Left hindlimb (tissue), 1 donor: Measurements from ENCODE around the gene PHF20.
"Not testable (repeated sequence)": the region's sequence is repeated elsewhere in the genome, so short reads cannot be mapped to it uniquely, and the experiment has no call there.

Experiments
- DNase-seq: peaks from one replicate; pipeline ENCODE4 v3.0.0-alpha.2; 2018

Gene PHF20

DNA sequence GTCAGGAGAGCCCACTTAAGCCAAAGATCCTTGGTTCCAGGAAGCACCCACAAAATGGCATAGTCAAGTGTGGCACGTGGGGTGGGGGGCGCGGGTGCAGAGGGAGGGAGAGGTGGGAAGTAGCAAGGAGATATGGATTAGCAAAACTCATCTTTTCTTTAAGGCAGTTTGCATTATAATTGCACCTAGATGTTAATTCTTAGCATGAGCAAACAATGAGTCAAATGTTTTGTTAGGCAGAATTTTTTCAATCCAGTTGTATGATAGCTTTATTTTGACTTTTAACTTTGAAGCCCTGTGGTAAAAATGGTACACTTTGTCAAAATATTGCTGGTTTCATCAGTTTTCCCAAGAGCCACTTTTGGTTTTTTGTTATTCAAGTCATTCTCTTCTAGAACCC is 167.4 kb downstream of the PHF20 start:
- DNase-seq = no peak

DNA sequence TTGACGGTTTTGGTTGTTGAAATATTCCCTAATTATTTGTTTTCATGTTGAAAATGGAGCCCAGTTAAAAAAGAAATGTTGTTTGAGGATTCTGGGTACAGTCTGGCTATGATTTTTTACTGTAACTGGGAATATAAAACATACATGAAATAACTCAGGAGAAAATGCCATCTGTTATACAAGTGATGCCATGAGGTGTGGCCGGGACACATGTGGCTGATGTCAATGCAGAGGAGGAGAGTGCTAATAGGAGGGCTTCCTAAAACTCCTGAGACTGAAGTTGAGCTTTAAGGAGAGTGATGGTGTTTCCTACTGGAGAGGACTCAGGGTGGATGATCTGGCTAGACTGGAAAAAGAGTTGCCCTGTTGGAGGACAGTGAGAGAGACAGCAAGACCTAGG is 169.8 kb downstream of the PHF20 start:
- no peak for DNase-seq

DNA sequence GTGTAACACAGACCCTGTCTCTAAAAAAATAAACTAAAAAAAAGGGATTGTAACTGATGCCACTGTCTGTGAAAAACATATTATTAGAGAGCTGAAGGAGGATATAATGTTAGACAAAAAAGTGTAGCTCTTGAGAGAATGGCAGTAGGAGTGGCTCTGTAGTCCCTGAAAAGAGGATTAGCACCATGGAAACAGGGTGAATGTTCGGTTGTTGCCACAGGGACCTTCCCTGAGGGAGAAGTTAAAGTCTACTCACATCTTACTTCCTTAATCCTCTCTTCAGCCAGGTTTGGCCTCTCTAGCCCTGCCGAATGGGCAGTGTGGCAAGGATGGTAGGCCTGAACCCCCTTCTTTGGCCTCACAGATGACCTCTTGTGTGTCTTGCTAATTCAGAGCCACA is 170.4 kb downstream of the PHF20 start:
- no peak for DNase-seq

DNA sequence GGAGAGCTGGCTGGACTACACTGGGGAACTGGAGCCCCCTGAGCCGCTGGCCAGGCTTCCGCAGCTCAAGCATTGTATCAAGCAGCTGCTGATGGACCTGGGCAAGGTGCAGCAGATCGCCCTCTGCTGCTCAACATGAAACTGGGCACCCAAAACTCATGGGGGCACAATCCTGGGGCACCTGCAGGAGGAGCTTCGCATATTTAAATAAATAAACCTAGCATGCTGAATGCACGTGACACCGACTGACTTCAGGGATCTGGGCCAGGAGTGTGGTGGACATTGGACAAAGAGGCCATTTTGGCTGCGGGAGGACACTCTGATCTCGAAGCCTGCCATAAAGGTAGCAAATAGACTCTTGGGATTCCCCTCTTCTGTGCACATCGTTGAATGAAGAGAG is 175.7 kb downstream of the PHF20 start:
- DNase-seq = no peak

DNA sequence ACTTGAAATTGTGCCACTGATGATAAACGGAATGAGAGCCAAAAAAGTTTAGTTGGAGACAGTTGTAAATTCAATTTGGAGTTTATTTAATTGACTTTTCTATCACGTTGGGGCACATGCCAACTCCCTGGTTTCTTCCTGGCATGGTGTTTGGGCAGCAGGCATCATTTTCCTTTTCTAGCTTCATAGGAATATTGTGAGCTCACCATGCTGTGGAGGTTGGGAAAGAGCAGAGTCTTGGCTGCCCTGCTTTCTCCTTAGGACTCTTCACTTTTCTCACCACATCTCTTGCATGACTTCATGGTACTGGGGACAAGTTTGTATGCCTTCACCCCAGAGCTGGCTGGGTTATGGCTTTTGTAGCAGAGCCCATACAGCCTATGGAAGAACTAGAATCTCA is 176.1 kb downstream of the PHF20 start:
- DNase-seq = no peak

DNA sequence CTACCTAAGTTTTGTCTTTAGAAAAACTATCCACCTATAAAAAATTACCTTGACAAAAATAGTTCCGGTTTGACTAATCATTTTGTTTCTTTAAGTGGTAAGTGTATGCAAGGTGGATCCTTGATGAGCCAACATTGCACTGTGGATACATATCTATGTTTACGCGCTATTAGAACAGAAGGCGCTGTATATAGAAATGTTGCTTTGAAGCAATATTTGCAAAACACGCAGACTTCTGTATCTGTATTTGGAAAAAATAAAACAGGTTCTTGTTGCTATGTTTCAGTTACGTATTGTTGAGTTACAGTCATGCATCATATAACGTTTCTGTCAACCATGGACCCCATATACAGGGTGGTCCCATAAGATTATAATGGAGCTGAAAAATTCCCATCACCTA is 178.3 kb downstream of the PHF20 start:
- no peak for DNase-seq

DNA sequence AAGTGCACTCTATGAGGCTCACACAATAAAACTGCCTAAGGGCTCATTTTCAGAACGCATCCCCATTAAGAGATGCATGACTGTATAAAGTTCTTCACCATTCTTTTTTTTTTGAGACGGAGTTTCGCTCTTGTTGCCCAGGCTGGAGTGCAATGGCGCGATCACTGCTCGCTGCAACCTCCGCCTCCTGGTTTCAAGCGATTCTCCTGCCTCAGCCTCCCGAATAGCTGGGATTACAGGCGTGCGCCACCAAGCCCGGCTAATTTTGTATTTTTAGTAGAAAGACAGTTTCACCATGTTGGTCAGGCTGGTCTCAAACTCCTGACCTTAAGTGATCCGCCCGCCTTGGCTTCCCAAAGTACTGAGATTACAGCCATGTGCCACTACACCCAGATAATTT is 180.3 kb downstream of the PHF20 start:
- DNase-seq = not testable (repeated sequence)

DNA sequence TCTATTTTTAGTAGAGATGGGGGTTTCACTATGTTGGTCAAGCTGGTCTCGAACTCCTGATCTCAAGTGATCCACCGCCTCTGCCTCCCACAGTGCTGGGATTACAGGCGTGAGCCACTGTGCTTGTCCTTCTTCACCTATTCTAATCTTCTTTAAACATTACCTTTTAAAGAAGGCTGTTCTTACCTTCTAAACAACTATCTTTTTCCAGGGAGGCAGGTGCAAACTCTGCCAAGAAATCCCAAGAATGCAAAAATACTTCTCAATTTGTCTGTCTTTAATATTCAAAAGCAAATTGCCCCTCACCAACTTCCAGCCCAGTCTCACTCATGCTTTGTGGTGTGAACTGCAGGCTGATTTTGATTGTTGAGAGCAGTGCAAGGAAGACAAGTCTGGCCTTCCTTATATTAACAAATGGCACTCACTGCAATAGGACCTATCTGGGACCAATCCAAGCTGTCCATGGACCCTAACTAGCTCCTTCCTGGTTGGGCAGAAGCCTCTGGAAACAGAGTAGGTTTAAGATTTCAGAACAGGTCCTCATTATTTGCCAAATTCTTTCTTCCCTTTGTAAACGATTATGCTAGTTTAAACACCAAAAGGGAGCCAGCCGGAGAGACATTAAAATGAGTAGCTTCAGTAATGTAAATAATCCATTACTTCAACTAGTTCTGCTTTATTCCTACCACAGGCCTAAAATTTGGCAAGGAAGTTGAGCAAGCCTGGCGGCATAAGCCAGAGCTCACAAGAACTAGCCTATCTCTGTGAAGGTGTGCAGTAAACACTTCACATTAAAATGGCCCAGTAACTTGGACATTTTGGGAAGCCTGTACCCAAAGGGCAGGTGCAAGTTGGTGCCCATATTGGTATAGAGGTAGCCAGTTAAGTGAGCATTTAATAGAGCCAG is 180.9 kb downstream of the PHF20 start:
- DNase-seq = no peak

DNA sequence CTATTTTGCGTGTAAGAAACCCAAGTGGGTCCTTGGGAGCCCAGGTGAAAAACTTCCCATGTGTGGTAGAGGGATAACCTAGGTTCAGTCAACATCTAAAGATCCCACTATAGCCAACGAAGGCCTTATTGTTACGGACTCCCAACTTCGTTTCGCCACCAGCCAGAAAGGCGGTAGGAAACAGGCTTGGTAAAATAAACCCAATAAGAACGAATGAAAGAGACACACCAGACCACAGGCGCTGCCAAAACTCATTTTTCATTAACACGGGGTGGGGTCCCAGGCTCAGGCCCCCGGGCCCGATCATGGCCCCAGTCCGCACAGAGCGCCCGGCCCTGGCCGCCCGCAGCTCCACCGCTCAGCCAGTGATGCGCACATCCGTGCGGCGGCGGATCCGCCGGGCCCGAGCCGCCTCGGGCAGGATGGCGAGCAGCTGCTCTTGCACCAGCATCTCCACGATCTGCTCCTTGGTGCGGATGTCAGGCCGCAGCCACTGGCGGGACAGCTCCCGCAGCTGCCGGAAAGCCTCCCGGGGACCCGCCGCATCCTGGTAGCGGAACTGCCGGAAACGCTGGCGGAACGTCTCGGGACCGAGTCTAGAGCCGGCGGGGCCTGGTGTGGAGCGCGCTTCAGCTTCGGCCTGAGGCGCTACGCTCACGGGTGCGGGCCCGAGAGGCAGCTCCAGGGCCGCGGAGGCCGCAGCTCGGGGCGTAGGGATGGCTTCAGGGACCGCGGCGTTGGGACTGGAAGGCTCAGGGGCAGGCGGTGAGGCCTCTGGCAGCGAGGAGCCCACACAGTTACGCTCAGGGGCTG is 181.8 kb downstream of the PHF20 start:
- peak; percentile 66 for DNase-seq

DNA sequence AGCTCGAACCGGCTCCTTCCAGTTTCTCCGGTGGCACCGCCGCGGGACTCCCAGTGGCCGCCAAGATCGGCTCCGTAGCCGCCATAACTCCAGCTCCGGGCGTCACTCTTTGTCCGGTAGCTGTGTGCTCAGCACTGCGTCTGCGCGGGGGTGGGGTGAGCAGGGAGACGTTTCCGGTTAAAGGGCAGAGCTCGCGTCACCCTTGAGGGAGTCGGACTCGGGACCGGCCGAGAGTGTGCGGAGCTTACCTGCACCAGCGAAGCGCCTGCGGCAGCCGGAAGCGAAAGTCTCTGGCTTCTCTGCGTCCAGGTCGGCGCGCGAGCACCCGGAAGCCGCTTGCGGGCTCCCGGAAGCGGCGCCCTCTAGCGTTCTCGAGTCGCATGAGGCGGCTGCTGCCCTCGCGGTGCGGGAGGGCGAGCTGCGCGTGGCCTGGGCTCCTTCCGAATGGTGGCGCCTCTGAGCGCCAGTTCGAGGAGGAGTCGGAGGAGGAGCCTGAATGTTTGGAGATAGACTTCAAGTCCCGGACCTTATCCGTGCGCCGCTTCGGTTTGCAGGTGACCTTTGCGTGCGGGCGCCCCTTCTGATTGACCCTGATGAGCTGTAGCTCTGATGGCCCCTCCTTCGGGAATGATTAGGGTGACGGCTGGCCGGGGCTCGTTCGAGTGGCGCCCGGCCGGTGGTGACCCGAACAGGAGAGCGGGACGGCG is 182.5 kb downstream of the PHF20 start, which contains the start of gene SCAND1:
Gene SCAND1 (minus strand): TSS at position 303 of the 707 bp plus-strand sequence. CDS start 218 bp downstream, at position 85.
- DNase-seq = peak; percentile 97

DNA sequence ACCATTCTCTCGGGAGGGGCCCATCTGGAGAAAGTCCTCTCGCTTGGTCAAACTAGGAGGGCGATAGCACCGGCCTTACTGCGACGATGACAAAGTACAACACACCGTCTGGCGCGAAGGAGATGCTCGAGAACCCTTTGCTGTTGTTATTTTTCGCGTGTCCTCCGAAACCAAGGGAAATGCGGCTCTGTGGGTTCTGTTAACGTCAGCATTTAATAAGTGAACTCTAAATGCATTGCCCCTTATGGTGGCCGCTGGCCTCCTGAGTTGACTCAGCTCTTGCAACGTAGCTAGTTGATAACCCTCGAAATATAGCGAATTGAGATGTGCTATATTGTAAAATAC is 183.1 kb downstream of the PHF20 start:
- no peak for DNase-seq

DNA sequence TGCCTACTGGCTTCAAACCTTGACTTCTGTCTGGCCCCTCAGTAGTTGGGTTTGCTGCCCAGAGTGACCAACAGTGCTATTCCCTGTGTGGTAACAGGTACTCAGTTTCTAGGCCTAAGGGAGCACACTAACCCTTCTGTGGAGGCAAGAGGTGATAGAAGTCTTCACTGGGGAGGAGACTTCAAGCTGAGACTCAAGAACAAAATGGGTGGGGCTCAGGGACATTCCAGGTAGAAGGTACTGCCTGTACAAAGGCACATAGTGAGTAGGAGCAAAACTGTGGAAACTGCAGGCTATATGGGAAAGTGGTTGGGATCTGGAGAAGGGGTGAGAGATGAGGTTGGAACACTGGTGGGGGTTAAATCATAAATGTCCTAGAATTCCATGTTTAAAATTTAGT is 184.8 kb downstream of the PHF20 start:
- DNase-seq = no peak

DNA sequence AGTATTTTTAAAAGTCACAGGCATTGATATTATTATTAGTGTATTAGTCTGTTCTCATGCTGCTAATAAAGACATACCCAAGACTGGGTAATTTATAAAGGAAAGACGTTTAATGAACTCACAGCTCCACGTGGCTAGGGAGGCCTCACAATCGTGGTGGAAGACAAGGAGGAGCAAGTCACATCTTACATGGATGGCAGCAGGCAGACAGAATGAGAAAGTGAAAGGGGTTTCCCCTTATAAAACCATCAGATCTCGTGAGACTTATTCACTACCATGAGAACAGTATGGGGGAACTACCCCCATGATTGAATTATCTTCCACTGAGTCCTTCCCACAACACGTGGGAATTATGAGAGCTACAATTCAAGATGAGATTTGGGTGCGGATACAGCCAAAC is 187.5 kb downstream of the PHF20 start:
- DNase-seq = not testable (repeated sequence)

DNA sequence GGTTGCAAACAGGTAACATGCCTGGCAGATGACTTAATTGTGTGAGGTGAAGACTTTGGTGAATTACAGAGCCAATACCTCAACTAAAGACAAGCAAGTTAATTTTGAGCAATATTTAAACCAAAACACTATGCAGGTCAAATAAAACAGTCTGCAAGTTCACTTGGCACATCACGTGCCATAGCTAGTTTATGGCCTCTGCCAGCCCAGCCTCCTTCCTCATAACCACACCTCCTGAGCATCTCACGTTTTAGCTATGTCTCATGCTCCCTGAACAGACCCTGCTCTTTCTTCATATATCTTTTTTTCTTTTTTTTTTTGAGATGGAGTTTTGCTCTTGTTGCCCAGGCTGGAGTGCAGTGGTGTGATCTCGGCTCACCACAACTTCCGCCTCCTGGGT is 192.1 kb downstream of the PHF20 start:
- DNase-seq = no peak

DNA sequence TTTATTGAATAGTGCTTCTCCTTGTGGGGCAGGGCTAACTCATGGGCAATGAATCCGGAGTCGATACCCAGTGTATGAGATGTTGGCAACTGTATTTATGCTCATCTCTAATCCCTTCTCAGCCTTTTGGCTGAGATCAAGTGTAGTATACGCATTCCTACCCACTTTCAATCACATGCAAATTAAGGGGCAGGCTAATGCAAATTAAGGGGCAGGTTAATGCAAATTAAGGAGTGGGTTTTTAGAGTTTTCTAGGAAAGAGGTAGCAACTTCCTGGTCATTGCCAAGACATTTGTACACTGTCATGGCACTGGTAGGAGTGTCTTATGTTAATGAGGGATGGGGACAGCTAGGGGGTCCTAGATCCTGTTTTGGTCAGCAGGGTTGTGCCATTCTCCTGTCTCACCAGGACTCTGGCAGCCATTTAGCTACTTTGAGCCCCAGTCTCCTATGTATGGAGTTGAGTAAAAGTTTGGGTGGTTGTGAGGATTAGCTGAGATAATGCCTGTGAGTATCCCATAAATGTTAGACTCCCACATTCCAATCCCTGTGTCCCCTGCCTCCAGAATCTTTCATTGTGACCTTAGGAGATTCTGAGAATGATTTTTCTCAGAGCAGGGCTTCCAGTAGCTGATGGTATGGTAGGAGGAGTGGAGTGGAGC is 196.3 kb downstream of the PHF20 start, which contains the start of gene CNBD2:
Gene CNBD2 (plus strand): TSS at position 612 of the 662 bp plus-strand sequence. CDS start 173 bp downstream, outside the sequence.
- DNase-seq = no peak

DNA sequence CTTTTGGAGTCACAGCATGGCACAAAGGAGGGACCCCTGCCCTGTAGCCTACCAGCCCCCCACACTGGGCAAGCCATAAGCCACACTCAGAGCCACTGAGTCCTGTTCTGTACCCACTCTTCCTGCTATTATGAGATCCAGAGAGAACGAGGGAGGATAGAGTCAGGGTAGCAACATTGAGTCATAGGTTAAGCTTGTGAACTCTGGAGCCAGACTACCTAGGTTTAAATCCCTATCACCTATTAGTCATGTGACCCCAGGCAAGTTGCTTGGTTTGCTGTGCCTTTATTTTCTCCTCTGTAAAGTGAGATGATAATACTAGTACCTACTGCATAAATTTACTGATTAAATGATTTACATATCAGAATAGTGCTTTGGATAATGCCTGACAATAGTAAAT is 197.1 kb downstream of the PHF20 start:
- no peak for DNase-seq

DNA sequence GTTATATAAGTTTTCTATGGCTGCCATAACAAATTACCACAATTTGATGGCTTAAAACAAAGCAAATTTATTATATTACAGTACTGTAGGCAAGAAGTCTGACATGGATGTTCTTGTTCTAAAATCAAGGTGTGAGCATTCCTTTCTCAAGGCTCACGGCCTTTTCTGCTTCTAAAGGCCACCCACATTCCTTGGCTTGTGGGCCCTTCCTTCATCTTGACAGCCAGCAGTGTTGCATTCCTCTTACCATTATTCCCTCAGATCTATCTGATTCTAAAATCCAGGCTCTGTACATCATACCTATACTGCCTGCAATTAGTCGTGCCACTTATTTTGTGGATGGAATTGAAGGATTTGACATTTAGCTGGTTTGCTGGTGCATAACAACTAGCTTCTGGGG is 200.2 kb downstream of the PHF20 start:
- DNase-seq = no peak

DNA sequence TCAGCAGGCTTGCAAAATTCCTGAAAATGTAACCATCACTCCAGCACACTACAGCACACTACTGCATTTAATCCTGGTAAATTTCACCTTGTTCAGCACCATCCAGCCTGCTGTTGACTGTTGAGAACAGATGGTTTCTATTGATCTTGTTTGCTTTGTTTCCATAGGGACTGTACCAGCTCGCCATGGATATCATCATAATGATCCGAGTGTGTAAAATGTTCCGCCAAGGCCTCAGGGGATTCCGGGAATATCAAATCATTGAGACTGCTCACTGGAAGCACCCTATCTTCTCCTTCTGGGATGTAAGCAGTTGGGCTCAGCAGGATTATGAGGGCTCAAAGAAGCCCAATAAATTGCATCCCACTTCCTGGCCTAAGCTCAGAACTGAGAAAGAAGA is 200.6 kb downstream of the PHF20 start:
- DNase-seq = no peak

DNA sequence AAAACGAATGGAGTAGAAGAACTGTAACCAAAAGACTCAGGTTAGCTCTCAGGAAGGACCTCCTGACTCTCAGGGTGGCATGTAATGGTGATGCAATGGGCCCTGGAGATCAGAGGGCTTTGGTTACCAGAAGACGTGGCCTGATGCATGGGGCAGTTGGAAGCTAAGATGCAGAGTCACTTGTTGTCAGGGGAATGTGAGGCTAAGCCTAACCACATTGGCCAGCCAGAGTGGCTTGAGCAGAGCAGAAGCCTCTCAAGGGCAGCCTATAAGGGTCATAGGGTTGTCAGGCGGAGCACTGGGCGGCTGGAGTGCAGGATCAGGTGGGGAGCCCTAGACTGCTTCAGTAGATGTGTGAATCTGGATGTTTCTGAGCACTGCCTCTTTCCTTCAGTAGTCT is 202.4 kb downstream of the PHF20 start:
- DNase-seq = no peak

DNA sequence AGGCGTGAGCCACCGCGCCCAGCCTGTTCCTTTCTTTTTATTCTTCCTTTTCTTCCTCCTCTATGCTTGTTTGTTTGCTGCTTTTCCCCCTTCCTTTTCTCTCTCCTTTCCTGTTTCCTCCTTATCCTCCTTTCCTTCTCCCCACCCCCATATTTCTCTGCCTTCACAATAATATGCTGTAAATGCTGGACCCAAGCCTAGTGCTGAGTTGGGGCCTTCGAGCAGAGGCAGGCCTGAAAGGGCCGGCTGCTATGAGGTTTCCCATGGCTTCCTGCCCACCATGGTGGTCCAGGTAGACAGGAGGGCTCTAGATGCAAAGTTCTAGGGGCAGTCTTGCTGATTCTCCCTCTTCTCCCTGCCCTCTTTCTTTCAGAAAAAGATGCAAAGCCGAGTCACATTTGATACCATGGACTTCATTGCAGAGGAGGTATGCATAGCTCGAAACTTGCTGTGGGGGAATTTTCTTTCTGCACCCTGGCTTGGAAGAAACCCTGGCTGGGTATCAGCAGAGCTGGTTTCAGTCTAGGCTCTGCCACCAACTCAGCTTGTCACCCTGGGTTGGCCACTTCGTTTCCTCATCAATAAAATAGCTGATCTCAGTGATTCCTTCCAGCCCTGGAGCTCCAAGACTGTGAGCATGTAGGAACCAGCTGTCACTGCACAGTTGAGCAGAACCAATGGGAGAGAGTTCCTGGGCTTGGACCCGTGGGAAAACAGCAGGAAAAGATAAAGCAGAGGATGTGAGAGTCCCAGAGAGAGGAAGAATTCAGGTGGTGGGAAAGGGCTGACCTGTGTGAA is 204.0 kb downstream of the PHF20 start:
- DNase-seq = no peak

DNA sequence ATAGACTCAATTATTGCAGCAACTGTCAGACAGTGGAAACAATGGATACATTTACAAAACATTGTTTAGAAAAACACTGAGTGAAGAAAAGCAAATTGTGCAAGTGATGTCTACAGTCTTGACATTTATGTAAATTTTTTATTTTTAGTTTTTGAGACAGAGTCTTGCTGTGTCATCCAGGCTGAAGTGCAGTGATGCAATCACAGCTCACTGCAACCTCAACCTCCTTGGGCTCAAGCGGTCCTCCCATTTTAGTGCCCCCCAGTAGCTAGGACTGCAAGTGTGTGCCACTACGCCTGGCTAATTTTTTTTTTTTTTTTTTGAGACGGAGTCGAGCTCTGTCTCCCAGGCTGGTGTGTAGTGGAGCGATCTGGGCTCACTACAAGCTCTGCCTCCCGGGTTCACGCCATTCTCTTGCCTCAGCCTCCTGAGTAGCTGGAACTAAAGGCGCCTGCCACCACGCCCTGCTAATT is 206.3 kb downstream of the PHF20 start:
- DNase-seq = no peak

DNA sequence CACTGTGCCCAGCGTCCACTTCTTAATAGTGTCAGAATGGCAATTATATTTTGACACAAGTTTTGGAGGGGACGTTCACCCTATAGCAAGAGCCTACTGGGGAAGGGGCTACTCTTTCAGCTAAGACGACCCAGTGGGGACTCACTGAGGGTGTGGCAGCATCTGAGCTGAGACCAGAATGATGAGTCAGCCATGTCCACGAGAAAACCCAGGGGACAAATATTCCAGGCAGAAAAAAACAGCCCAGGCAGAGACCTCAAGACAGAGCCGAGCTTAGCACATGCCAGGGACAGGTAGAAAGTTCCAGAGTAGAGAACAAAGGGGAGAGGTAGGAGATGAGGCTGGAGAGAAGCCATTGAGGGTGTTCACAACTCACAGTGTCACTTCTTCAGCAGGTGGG is 207.7 kb downstream of the PHF20 start:
- DNase-seq = no peak
